Tibial artery (tissue), 4 donors: ENCODE results near the gene GRIN2A.

Source experiments
- DNase-seq, 2 donors: peaks; one replicate each; pipeline ENCODE4 v3.0.0-alpha.2; 2019
- H3K27ac ChIP-seq, 2 donors: fragments of 200-600 bp; sonication (generic) in 1 of 2; 1 replicate in 1 of 2; 2 replicates in 1 of 2; pipeline ENCODE4 v1.5.1; 2018 to 2019; ENCODE audit warnings: mild to moderate bottlenecking in 1 of 2
- H3K27me3 ChIP-seq, 2 donors: fragments of 200-600 bp; sonication (generic) in 1 of 2; one replicate each; pipeline versions ENCODE4 v1.5.1 to v1.6.0; 2016 to 2019
- H3K36me3 ChIP-seq, 3 donors: fragments of 200-600 bp; sonication (generic) in 2 of 3; one replicate each; pipeline ENCODE4 v1.5.1; 2016 to 2019; ENCODE audit warnings: mild to moderate bottlenecking in 2 of 3
- H3K4me1 ChIP-seq, 4 donors: fragments of 200-600 bp; sonication (generic) in 2 of 4; 1 replicate in 3 of 4; 2 replicates in 1 of 4; pipeline ENCODE4 v1.5.1; 2016 to 2019
- H3K4me3 ChIP-seq, 2 donors: fragments of 200-600 bp; sonication (generic) in 1 of 2; 1 replicate in 1 of 2; 2 replicates in 1 of 2; pipeline ENCODE4 v1.5.1; 2018 to 2019; ENCODE audit warnings: mild to moderate bottlenecking in 2 of 2
- H3K9me3 ChIP-seq, 3 donors: fragments of 200-600 bp; sonication (generic) in 1 of 3; one replicate each; pipeline ENCODE4 v1.5.1; 2016 to 2019
- CTCF ChIP-seq, 2 experiments: fragments of 200-600 bp in 1 of 2; fragments of 450-650 bp in 1 of 2; IDR thresholded peaks; one replicate each; pipeline ENCODE4 v1.5.1; 2017 to 2019; ENCODE audit warnings: antibody characterized with exemption in 2 of 2, mild to moderate bottlenecking in 1 of 2, moderate library complexity in 1 of 2
- intact Hi-C: fragments of 100-400 bp; cut with DNase I; formaldehyde crosslinking; loops from one replicate; pipeline ENCODE4 v1.15.0; 2023; ENCODE audit warnings: low total_unique reads

Gene GRIN2A

GRCh38 chr16:9909072-9909825 lies 273.0 kb downstream of the GRIN2A start:
- DNase-seq = no peak
- Histone ChIP-seq H3K27ac (no peak overlapping the region), H3K36me3 (no peaks in the 10 kb centered on the region), H3K4me1 (peaks cover 0 to 16% (median 8%) of the 10 kb centered on the region in 4 donors), H3K27me3 (no peaks in the 10 kb centered on the region), H3K9me3 (no peaks in the 10 kb centered on the region), H3K4me3 (no peak overlapping the region)
- TF ChIP-seq CTCF (IDR thresholded peaks at IDR 0.05) = no peak
- intact Hi-C loops = no loop called here

GRCh38 chr16:9908613-9909012 lies 273.6 kb downstream of the GRIN2A start:
- peaks cover 0 to 9% (median 4%) of the 10 kb centered on the region in 4 donors for H3K4me1 ChIP-seq
- H3K4me3 ChIP-seq = no peak overlapping the region
- TF ChIP-seq CTCF (IDR thresholded peaks at IDR 0.05) = no peak
- DNase-seq = no peak
- H3K9me3 ChIP-seq = no peaks in the 10 kb centered on the region
- intact Hi-C loops = no loop called here
- H3K27me3 ChIP-seq = no peaks in the 10 kb centered on the region
- no peaks in the 10 kb centered on the region for H3K36me3 ChIP-seq
- no peak overlapping the region for H3K27ac ChIP-seq

GRCh38 chr16:9907752-9908151 lies 274.5 kb downstream of the GRIN2A start:
- no peak overlapping the region for H3K27ac ChIP-seq
- H3K36me3 ChIP-seq = no peaks in the 10 kb centered on the region
- no peaks in the 10 kb centered on the region for H3K27me3 ChIP-seq
- peaks cover 0 to under 1% (median 0%) of the 10 kb centered on the region in 4 donors for H3K4me1 ChIP-seq
- no peak for TF ChIP-seq CTCF (IDR thresholded peaks at IDR 0.05)
- H3K9me3 ChIP-seq = no peaks in the 10 kb centered on the region
- no peak overlapping the region for H3K4me3 ChIP-seq
- DNase-seq = no peak
- intact Hi-C loops = no loop called here

GRCh38 chr16:9906218-9906617 lies 276.0 kb downstream of the GRIN2A start:
- Histone ChIP-seq H3K36me3 (no peaks in the 10 kb centered on the region), H3K27me3 (no peaks in the 10 kb centered on the region), H3K4me1 (no peaks in the 10 kb centered on the region), H3K4me3 (no peak overlapping the region), H3K9me3 (no peaks in the 10 kb centered on the region), H3K27ac (no peak overlapping the region)
- intact Hi-C loops = no loop called here
- no peak for TF ChIP-seq CTCF (IDR thresholded peaks at IDR 0.05)
- DNase-seq = no peak

DNA sequence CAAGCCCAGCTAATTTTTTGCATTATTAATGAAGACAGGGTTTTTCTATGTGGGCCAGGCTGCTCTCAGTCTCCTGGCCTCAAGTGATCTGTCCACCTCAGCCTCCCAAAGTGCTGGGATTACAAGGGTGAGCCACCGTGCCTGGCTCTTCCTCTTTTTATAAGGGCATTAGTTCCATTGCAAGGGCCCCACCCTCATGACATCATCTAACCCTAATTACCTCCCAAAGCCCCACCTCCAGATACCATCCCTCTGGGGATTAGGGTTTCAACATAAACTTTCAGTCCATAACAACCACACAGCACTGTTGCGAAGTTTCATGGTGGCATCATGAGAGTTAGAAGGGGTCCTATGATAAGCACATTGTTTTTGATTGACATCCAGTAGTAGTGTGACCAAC lies 277.7 kb downstream of the GRIN2A start:
- DNase-seq = no peak
- no peak overlapping the region for H3K27ac ChIP-seq
- no peaks in the 10 kb centered on the region for H3K36me3 ChIP-seq
- H3K9me3 ChIP-seq = no peaks in the 10 kb centered on the region
- TF ChIP-seq CTCF (IDR thresholded peaks at IDR 0.05) = no peak
- intact Hi-C loops = no loop called here
- no peak overlapping the region for H3K4me3 ChIP-seq
- no peaks in the 10 kb centered on the region for H3K27me3 ChIP-seq
- H3K4me1 ChIP-seq = no peaks in the 10 kb centered on the region
